ENCODE results near the gene HSBP1L1. TPM values are rescaled to one million over a fixed set of nuclear protein-coding genes. Genes with fewer than 3 reads are reported as not detected.

Gene HSBP1L1
- total and polyA plus RNA-seq, 2 experiments from 2014 or later = 1.8 to 3.7 TPM

GRCh38 chr18:79935098-79935480 is 29.4 kb upstream of the HSBP1L1 start (continued):
- TF ChIP-seq CTCF (conservative IDR thresholded peaks at IDR 0.05; ENCODE audit: low read depth in 2 of 2) (no peak), EZH2phosphoT487 (IDR thresholded peaks at IDR 0.05; ENCODE audit: unreplicated experiment) (no peak), STAT1 (IDR thresholded peaks at IDR 0.05; ENCODE audit: unreplicated experiment) (no peak), ETS1 (IDR thresholded peaks at IDR 0.05) (no peak), NANOG (IDR thresholded peaks at IDR 0.05; ENCODE audit: borderline replicate concordance) (no peak), POLR2AphosphoS5 (IDR thresholded peaks at IDR 0.05; ENCODE audit: low read depth) (no peak), EZH2 (IDR thresholded peaks at IDR 0.05; ENCODE audit: low read depth, unreplicated experiment) (no peak)

- H3K9me2 ChIP-seq (ENCODE audit: insufficient read depth) = no peaks in the 10 kb centered on the region
- Mint-ChIP-seq H3K27me3 (ENCODE audit: insufficient read depth, low read depth, poor library complexity) (no peaks in the 10 kb centered on the region), H3K4me1 (no peaks in the 10 kb centered on the region; the same call in 2 of the 3 replicates), H3K27ac (no peak overlapping the region), H3K36me3 (ENCODE audit: low read depth) (peaks cover 6% of the 10 kb centered on the region; the same call in 2 of the 3 replicates), H3K4me3 (no peak overlapping the region), H3K9me3 (peaks cover 8% of the 10 kb centered on the region; the same call in 2 of the 3 replicates)
- H3K27me3 ChIP-seq (ENCODE audit: insufficient read depth) = no peaks in the 10 kb centered on the region
- peaks cover 8% of the 10 kb centered on the region; the same call in 1 of the 2 replicates for H4K20me1 ChIP-seq (replicated peaks; ENCODE audit: insufficient read depth)
- H2AFZ ChIP-seq = no peak overlapping the region
- no peak for ATAC-seq
- H3F3A ChIP-seq (replicated peaks; ENCODE audit: low read depth) = no peaks in the 10 kb centered on the region
- H3K4me3 ChIP-seq = no peak overlapping the region
- H3K4me2 ChIP-seq = no peak overlapping the region
- no peak for TF ChIP-seq STAT1 (IDR thresholded peaks at IDR 0.05; ENCODE audit: unreplicated experiment)
- TF ChIP-seq EZH2phosphoT487 (IDR thresholded peaks at IDR 0.05; ENCODE audit: unreplicated experiment) = no peak
- TF ChIP-seq ETS1 (IDR thresholded peaks at IDR 0.05) = no peak
- no peak for TF ChIP-seq POLR2AphosphoS5 (IDR thresholded peaks at IDR 0.05; ENCODE audit: low read depth)
- TF ChIP-seq ZNF114 (CRISPR knock-in tag; IDR thresholded peaks at IDR 0.05) = no peak
- no peak for TF ChIP-seq ZNF462 (CRISPR knock-in tag; IDR thresholded peaks at IDR 0.05)
- TF ChIP-seq CREB1 (CRISPR knock-in tag; IDR thresholded peaks at IDR 0.05; ENCODE audit: low read depth) = no peak
- TF ChIP-seq EZH2 (IDR thresholded peaks at IDR 0.05; ENCODE audit: low read depth, unreplicated experiment) = no peak
- TF ChIP-seq CTCF (conservative IDR thresholded peaks at IDR 0.05; ENCODE audit: low read depth in 2 of 2) = no peak
- peaks cover 12% of the 10 kb centered on the region for H3K79me2 ChIP-seq (replicated peaks; ENCODE audit: insufficient read depth)
- H3K27ac ChIP-seq (ENCODE audit: low read depth) = no peak overlapping the region
- H3K36me3 ChIP-seq (ENCODE audit: insufficient read depth) = no peaks in the 10 kb centered on the region
- no peak for DNase-seq (ENCODE audit: low spot score)
- 0 out of 2 replicates have a peak, but pooled peaks cover 3% of the 10 kb centered on the region for H3K4me1 ChIP-seq (ENCODE audit: insufficient read depth)
Measured at GRCh38 chr18:79935499-79935898, 28.9 kb upstream of the HSBP1L1 start.

Data from GM23338 (cell line).